Measurements from ENCODE around the gene TAX1BP3. TPM values are rescaled to one million over a fixed set of nuclear protein-coding genes. Genes with fewer than 3 reads are reported as not detected.

The TAX1BP3 gene
- total RNA-seq, 2 experiments from 2014 or later: 19.8 to 24.3 TPM

- no peaks in the 10 kb centered on the region for H3K9me2 ChIP-seq (ENCODE audit: insufficient read depth, low read length)
- CTCF ChIA-PET (ENCODE audit: unreplicated experiment): no interaction called here
- no peak overlapping the region for H3K4me3 ChIP-seq (ENCODE audit: low read depth, low read length, poor library complexity, severe bottlenecking)
- no peak overlapping the region for H3K27ac ChIP-seq (ENCODE audit: low read depth, low read length, poor library complexity, severe bottlenecking)
- H3K4me2 ChIP-seq (ENCODE audit: low read length): no peak overlapping the region
- DNase-seq (ENCODE audit: low spot score): peak; percentile 78
- POLR2A ChIA-PET: interaction anchor here (1.0 kb wide), 1 partner anchor 12 kb away, joined by 4 read pairs; the partner anchor contains the start of genes CTNS and SHPK
- peaks cover 32% of the 10 kb centered on the region for H3K4me1 ChIP-seq (ENCODE audit: insufficient read depth, low read length, poor library complexity, severe bottlenecking)
- no peaks in the 10 kb centered on the region for H3K9me3 ChIP-seq (ENCODE audit: low read length)
- H3K36me3 ChIP-seq (ENCODE audit: insufficient read depth, low read length): peaks cover 7% of the 10 kb centered on the region; the same call in 1 of the 2 replicates
- no peak overlapping the region for H2AFZ ChIP-seq (ENCODE audit: low read length)
- H3K79me2 ChIP-seq (ENCODE audit: insufficient read depth, low read depth, low read length): no peaks in the 10 kb centered on the region
- intact Hi-C loops (cut with micrococcal nuclease; ENCODE audit: unreplicated experiment): loop anchor here (2.0 to 5.0 kb wide), 3 partner anchors 45 to 601 kb away; no protein-coding TSS in a partner anchor
- H4K20me1 ChIP-seq (ENCODE audit: insufficient read depth, low read length): no peaks in the 10 kb centered on the region
- TF ChIP-seq CTCF (conservative IDR thresholded peaks at IDR 0.05; ENCODE audit: low read length) (peak; percentile 76), EZH2phosphoT487 (IDR thresholded peaks at IDR 0.05; ENCODE audit: borderline replicate concordance, low read depth, low read length) (no peak)
- BruUV-seq (replicated peaks): no TSS peak
These were observed 20.4 kb downstream of the TAX1BP3 start for GRCh38 chr17:3647769-3648555.

GRCh38 chr17:3647251-3647650, 21.1 kb downstream of the TAX1BP3 start:
- no peaks in the 10 kb centered on the region for H3K9me3 ChIP-seq (ENCODE audit: low read length)
- DNase-seq (ENCODE audit: low spot score): no peak
- intact Hi-C loops (cut with micrococcal nuclease; ENCODE audit: unreplicated experiment): loop anchor here (2.0 to 5.0 kb wide), 3 partner anchors 44 to 600 kb away; no protein-coding TSS in a partner anchor
- no peaks in the 10 kb centered on the region for H3K9me2 ChIP-seq (ENCODE audit: insufficient read depth, low read length)
- H3K4me3 ChIP-seq (ENCODE audit: low read depth, low read length, poor library complexity, severe bottlenecking): no peak overlapping the region
- peaks cover 7% of the 10 kb centered on the region; the same call in 1 of the 2 replicates for H3K36me3 ChIP-seq (ENCODE audit: insufficient read depth, low read length)
- peak overlapping the region; percentile 79 for H3K27ac ChIP-seq (ENCODE audit: low read depth, low read length, poor library complexity, severe bottlenecking)
- no peaks in the 10 kb centered on the region for H4K20me1 ChIP-seq (ENCODE audit: insufficient read depth, low read length)
- CTCF ChIA-PET (ENCODE audit: unreplicated experiment): no interaction called here
- H3K4me1 ChIP-seq (ENCODE audit: insufficient read depth, low read length, poor library complexity, severe bottlenecking): peaks cover 32% of the 10 kb centered on the region
- H3K4me2 ChIP-seq (ENCODE audit: low read length): no peak overlapping the region
- no peak for TF ChIP-seq EZH2phosphoT487 (IDR thresholded peaks at IDR 0.05; ENCODE audit: borderline replicate concordance, low read depth, low read length)
- POLR2A ChIA-PET: no interaction called here
- no peak overlapping the region for H2AFZ ChIP-seq (ENCODE audit: low read length)
- H3K79me2 ChIP-seq (ENCODE audit: insufficient read depth, low read depth, low read length): no peaks in the 10 kb centered on the region
- BruUV-seq (replicated peaks): no TSS peak

- no peak overlapping the region; the same call in 1 of the 2 replicates for H2AFZ ChIP-seq (ENCODE audit: low read length)
- no peaks in the 10 kb centered on the region for H3K9me3 ChIP-seq (ENCODE audit: low read length)
- H3K4me1 ChIP-seq (ENCODE audit: insufficient read depth, low read length, poor library complexity, severe bottlenecking): peaks cover 33% of the 10 kb centered on the region
- H3K9me2 ChIP-seq (ENCODE audit: insufficient read depth, low read length): no peaks in the 10 kb centered on the region
- peak overlapping the region; percentile 48 for H3K4me2 ChIP-seq (ENCODE audit: low read length)
- H3K36me3 ChIP-seq (ENCODE audit: insufficient read depth, low read length): peaks cover 7% of the 10 kb centered on the region; the same call in 1 of the 2 replicates
- H3K79me2 ChIP-seq (ENCODE audit: insufficient read depth, low read depth, low read length): no peaks in the 10 kb centered on the region
- DNase-seq (ENCODE audit: low spot score): peak; percentile 60
- ChIA-PET POLR2A (interaction anchor here (0.6 kb wide), 1 partner anchor 10 kb away, joined by 4 read pairs; no protein-coding TSS in a partner anchor), CTCF (ENCODE audit: unreplicated experiment) (no interaction called here)
- peak overlapping the region; percentile 79 for H3K27ac ChIP-seq (ENCODE audit: low read depth, low read length, poor library complexity, severe bottlenecking)
- no TSS peak for BruUV-seq (replicated peaks)
- H4K20me1 ChIP-seq (ENCODE audit: insufficient read depth, low read length): no peaks in the 10 kb centered on the region
- H3K4me3 ChIP-seq (ENCODE audit: low read depth, low read length, poor library complexity, severe bottlenecking): peak overlapping the region; percentile 14
- intact Hi-C loops (cut with micrococcal nuclease; ENCODE audit: unreplicated experiment): loop anchor here (5.0 kb wide), 1 partner anchor 598 kb away; no protein-coding TSS in a partner anchor
- TF ChIP-seq CTCF (conservative IDR thresholded peaks at IDR 0.05; ENCODE audit: low read length) (no peak), EZH2phosphoT487 (IDR thresholded peaks at IDR 0.05; ENCODE audit: borderline replicate concordance, low read depth, low read length) (no peak)
These were observed 23.1 kb downstream of the TAX1BP3 start for GRCh38 chr17:3645310-3645709.

Measured in OCI-LY7 (cell line).